HG03135 (cell line): ENCODE data around the gene CAMK2G.

Experiments
- ATAC-seq: cut with Tn5 transposase; IDR thresholded peaks from one replicate; pipeline ENCODE4 v1.9.1; 2021; ENCODE audit warnings: mild to moderate bottlenecking, moderate library complexity; ENCODE audit not compliant: unreplicated experiment

Gene CAMK2G

DNA sequence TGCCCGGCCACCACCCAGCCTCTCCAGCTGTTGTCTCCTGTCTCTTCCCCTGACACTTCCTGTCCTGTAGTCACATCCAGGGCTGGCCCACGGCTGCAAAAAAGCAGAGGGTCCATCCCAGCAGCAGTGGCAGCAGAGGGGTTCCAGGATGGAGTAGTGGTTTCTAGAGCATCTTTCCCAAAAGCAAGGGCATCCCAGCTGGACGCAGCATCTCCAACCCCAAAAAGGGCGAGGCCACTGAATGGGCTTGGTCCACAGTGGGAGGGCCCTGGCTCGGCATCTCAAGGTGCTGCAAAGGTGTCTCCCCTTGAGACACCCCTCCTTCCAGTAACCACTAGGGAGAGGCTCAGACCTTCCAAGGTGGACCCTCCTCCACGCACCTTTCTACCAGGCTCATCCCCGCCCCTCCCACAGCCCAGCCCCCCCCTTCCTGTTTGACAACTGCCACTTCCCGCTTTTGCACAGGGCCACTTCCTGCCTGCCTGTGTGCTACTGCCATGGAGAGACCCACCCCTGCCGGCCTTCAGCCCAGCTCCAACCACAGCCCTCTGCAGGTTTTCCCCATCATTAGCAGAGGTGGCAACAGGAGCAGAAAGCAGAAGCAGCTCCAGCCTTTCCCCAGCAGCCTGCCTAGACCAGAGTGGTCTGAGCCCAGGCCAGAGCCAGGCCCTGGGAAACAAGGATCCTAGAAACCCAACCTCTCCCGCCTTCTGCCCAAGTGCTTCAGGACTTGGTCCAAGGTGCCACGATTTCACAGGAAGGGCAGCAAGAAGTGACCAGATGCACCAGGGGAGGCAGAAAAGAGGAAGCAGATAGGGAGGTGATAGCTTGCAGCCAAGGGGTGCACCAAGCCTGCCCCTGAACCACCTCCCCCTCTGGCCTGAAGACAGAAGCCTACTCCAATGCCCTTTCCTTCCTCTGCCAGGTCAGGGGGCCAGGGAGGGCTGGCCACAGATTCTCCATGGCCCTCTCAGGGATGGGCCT, 8.6 kb downstream of the CAMK2G start:
- no peak for ATAC-seq

DNA sequence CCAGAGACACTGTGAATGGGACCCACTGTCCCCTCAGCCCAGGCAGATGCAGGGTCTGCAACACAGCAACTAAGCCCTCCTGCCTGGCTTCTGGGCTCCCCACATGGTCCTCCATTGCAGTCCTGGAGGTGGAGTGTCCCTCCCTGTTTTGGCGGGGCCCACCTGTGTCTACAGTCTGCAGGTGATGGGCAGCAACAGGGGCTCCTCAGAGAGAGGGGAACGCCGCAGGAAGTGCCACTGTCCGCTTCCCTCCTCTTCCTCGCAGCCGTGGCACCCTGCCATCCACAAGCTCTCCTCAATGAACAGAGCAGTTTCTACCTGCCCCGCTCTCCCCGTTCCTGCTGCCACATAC, 9.3 kb downstream of the CAMK2G start:
- no peak for ATAC-seq

DNA sequence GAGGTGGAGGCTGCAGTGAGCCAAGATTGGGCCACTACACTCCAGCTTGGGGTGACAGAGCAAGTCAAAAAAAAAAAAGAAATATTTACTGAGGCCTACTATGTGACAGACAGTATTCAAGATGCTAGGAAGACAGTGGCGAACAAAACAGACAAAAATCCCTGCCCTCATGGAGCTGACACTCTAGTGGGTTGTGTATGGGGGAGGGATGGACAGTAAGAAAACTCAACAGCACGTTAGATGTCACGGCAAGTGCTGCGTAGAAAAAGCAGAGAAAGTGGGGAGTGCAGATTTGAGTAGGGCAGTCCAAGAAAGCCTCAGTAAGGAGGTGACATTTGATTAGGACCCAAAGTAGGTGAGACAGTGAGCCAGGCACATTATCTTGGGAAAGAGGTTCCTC, 10.1 kb downstream of the CAMK2G start:
- no peak for ATAC-seq

DNA sequence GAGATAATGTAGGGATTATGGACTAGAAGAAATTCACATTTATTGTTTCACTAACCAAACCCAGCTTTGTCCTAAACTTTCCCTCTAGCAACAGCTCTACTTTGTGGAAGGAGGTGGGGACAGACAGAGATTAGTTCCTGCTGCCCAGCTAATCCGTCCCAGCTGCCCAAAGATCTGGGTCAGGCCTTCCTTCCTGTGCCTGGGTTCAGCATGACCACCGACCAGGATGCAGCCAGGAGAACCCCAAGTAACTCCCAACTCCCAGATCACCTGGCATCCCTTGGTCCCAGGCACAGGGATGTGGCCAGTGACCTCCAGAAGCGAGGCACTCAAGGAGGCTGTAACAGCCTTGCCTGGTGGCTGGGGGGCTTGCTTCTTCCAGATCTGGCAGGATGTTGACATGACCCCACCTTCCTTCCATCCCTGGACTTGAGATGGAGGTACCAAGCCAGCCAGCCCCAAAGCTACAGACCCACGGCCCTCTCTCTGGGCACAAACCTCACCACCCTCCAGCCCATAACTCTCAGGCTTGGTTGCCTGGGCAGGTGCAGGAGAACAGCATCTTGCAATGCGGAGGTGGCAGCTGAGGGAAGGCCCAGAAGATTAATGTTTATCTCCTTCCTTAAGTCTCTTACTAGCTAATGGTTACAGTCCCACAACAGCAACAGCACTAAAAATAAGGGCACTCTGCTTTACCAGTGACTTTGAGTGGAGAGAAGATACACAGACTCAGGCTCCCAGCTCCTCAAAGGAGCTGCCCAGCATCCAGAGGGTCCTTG, 11.1 kb downstream of the CAMK2G start:
- no peak for ATAC-seq

DNA sequence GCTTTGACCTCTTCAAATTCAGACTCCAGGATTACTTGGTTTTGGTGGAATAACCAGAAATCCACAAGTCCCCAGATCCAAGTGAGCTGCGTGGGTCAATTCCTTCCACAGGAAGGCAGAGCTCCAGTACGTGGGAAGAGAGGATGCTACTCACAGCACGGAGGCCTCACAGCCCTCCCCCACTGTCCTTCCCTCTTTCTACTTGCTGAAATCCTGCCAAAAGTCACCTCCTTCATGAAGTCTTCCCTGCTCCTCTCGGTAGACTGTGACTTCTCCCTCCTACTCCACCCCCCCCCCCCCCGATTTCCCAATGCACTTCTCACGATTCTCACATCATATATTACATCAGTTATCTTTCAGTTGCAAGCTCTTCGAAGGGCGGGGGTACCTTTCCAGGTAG, 12.3 kb downstream of the CAMK2G start:
- no peak for ATAC-seq

GRCh38 chr10:73859784-73860491, 14.4 kb downstream of the CAMK2G start:
- no peak for ATAC-seq

- ATAC-seq = no peak
Measured at GRCh38 chr10:73859428-73859783, 14.9 kb downstream of the CAMK2G start.

- ATAC-seq = no peak
Measured at GRCh38 chr10:73858750-73859427, 15.5 kb downstream of the CAMK2G start.

- ATAC-seq = no peak
Measured at GRCh38 chr10:73858013-73858708, 16.2 kb downstream of the CAMK2G start.

- peak; percentile 70 for ATAC-seq
Measured at GRCh38 chr10:73857446-73857845, 16.9 kb downstream of the CAMK2G start.

GRCh38 chr10:73856261-73856660, 18.1 kb downstream of the CAMK2G start:
- no peak for ATAC-seq

- ATAC-seq = no peak
Measured at GRCh38 chr10:73855413-73855812, 18.9 kb downstream of the CAMK2G start.

DNA sequence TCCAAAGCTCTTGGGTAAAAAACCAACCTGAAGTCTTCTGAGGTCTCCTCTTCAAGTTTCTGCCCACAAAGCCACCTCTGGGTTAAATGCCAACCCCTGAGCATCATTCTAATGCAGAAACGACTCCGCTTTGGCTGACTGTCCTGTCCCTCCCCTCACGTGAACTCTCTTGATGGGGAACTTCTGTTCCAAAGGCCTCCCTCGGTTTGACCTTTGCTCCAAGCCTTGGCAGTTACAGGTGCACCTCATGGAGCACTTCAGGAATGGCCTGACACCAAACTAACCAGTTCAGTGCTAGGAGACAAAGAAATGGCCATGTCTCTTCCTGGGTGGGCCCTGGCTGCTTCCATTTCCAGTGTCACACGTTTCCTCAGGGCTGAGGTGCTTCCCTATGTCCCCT, 20.0 kb downstream of the CAMK2G start:
- ATAC-seq = no peak

DNA sequence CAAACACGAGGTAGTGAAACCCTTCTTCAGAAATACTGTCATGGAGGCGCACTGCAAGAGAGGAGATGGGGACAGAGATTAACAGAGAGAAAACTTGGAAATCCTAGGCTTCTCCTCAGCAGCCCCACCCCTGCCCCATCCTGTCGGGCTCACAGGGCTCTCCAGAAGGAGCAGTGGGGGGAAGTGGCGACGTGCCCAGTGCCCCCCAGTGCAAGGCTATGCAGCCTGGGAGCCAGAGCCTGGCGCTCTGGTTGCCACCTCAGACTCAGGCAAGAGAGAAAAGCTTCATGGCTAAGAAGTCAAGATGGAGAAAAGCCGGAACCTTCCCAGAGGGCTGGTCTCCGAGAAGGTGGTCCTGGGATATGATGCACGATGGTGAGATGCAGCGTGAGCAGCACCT, 21.2 kb downstream of the CAMK2G start:
- ATAC-seq = no peak

DNA sequence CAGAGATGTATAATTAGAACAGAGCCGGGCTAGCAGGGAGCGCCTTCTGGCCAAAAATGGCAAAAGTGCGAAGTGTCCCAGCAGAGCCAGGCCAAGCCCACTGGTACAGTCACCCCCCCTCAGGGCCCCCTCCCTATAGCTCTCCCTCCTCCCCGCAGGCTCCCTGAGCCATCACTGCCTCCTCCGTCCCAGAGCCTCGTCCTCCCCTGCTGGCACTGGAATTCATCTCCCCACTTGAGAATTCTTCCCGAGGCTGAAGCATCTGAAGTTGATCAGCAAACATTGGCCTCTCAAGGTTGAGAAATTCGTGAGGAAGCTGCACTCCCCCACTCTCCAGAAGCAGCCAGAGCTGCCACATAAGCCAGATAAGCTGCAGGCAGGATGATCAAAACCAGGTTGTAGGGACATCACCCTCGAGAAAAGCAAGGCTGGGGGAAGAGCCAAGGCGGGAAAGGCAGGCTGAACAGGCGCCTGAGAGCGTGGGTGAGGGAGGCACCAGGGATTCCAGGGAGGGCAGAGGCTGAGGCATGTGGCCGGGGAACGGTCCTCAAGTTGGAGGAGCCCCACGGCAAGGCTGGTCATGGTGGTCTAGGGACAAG, 23.4 kb downstream of the CAMK2G start:
- ATAC-seq = no peak

DNA sequence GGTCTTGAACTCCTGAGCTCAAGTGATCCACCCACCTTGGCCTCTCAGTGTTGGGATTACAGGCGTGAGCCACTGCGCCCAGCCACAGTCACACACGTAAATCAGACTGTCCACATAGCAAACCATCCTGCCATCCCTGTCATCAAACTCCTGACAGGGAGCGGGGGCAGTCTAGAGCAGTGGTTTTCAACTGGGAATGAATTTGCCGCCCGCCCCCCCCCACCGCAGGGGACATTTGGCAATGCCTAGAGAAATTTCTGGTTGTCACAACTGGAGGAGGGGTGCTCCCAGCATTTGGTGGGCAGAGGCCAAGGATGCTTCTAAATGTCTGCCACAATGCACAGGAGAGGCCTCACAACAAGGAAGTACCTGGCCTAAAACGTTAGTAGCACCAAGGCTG, 24.1 kb downstream of the CAMK2G start:
- no peak for ATAC-seq

- peak; percentile 90 for ATAC-seq
Measured at GRCh38 chr10:73848821-73849489, 25.4 kb downstream of the CAMK2G start.

DNA sequence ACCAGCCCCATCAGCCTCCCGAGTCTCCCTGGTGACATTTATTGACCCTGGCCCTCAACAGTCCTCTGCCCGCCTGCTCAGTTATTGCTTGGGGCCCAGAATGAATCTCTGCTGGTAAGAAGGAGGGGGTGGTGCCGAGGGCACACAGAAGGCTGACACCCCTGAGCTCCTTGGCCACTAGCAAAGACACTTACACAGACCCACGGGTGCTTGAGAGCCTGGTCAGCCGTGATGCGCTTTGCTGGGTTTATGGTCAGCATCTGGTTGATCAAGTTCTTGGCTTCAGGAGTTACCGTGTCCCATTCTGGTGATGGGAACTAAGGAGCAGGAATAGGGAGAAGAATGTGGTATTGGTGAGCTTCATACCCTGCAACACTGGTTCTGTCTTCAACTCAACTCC, 27.3 kb downstream of the CAMK2G start:
- ATAC-seq = no peak

- no peak for ATAC-seq
Measured at GRCh38 chr10:73843261-73843660, 31.1 kb downstream of the CAMK2G start.
